GM18498 (cell line): ENCODE measurements around the gene TBX19.

Experiments
- ATAC-seq: cut with Tn5 transposase; IDR thresholded peaks from one replicate; pipeline ENCODE4 v1.9.1; 2021; ENCODE audit warnings: mild to moderate bottlenecking, moderate library complexity; ENCODE audit not compliant: unreplicated experiment

The TBX19 gene

GRCh38 chr1:168279253-168279652 lies 1.4 kb upstream of the TBX19 start:
- no peak for ATAC-seq

GRCh38 chr1:168281603-168282325 lies 1.1 kb downstream of the TBX19 start:
- ATAC-seq = no peak

- no peak for ATAC-seq
Observed at GRCh38 chr1:168285521-168285790, 4.8 kb downstream of the TBX19 start.

- ATAC-seq = no peak
Observed at GRCh38 chr1:168285971-168286927, 5.6 kb downstream of the TBX19 start.

GRCh38 chr1:168287237-168287664 lies 6.6 kb downstream of the TBX19 start:
- ATAC-seq = peak; percentile 43

GRCh38 chr1:168288311-168289052 lies 7.8 kb downstream of the TBX19 start:
- no peak for ATAC-seq

GRCh38 chr1:168291222-168291837 lies 10.7 kb downstream of the TBX19 start:
- ATAC-seq = no peak

GRCh38 chr1:168293356-168293755 lies 12.7 kb downstream of the TBX19 start:
- ATAC-seq = no peak

- ATAC-seq = no peak
Observed at GRCh38 chr1:168295411-168296114, 14.9 kb downstream of the TBX19 start.

- ATAC-seq = no peak
Observed at GRCh38 chr1:168297019-168297730, 16.5 kb downstream of the TBX19 start.

GRCh38 chr1:168298446-168298845 lies 17.8 kb downstream of the TBX19 start:
- ATAC-seq = no peak

GRCh38 chr1:168300626-168301025 lies 19.9 kb downstream of the TBX19 start:
- ATAC-seq = no peak

- ATAC-seq = no peak
Observed at GRCh38 chr1:168301664-168302320, 21.1 kb downstream of the TBX19 start.

GRCh38 chr1:168303716-168304540 lies 23.3 kb downstream of the TBX19 start:
- ATAC-seq = no peak

GRCh38 chr1:168304865-168305264 lies 24.2 kb downstream of the TBX19 start:
- ATAC-seq = no peak

- ATAC-seq = no peak
Observed at GRCh38 chr1:168312718-168313604, 32.3 kb downstream of the TBX19 start.

GRCh38 chr1:168316142-168316541 lies 35.5 kb downstream of the TBX19 start:
- no peak for ATAC-seq
